Sigmoid colon (tissue), 3 donors: Measurements from ENCODE around the gene MED8.

Source experiments
- CTCF ChIP-seq, 4 experiments: fragments of 450-650 bp in 3 of 4; fragments of 200-600 bp in 1 of 4; IDR thresholded peaks; one replicate each; pipeline ENCODE4 v1.5.1; 2016 to 2019; ENCODE audit warnings: antibody characterized with exemption in 4 of 4, mild to moderate bottlenecking in 3 of 4, moderate library complexity in 2 of 4
- POLR2A ChIP-seq, 2 donors: fragments of 450-650 bp; IDR thresholded peaks; one replicate each; pipeline ENCODE4 v1.6.1; 2016; ENCODE audit warnings: antibody characterized with exemption in 2 of 2, mild to moderate bottlenecking in 2 of 2, moderate library complexity in 2 of 2

GRCh38 chr1:43368646-43369020, 21.0 kb downstream of the MED8 start:
- no peak for TF ChIP-seq CTCF (IDR thresholded peaks at IDR 0.05)
- TF ChIP-seq POLR2A (IDR thresholded peaks at IDR 0.05), result no peak
